C1 segment of cervical spinal cord (tissue), 14 donors: ENCODE measurements around the gene SREBF1.

ENCODE experiments used
- DNase-seq, 14 donors: peaks; one replicate each; lab custom pipeline; 2025; lab: John Stamatoyannopoulos, UW

Gene SREBF1

DNA sequence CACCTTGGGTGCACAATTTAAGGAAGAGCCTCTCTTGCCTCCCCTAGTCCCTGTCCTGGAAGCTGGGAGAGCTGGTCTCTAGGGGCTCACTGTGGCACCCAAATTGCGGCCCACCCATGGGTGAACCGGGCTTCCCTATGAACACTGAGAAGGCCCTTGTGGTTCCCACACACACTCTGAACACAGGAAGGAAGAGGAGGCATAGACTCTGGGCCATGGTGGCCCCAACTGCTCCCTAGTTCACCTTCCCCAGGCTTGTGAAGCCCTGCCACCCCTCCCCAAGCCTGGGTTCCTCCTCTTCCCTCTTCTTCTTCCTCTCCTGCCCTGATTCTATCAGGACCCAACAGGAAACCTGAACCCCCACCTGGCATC, 10.5 kb downstream of the SREBF1 start:
- DNase-seq = no peak

DNA sequence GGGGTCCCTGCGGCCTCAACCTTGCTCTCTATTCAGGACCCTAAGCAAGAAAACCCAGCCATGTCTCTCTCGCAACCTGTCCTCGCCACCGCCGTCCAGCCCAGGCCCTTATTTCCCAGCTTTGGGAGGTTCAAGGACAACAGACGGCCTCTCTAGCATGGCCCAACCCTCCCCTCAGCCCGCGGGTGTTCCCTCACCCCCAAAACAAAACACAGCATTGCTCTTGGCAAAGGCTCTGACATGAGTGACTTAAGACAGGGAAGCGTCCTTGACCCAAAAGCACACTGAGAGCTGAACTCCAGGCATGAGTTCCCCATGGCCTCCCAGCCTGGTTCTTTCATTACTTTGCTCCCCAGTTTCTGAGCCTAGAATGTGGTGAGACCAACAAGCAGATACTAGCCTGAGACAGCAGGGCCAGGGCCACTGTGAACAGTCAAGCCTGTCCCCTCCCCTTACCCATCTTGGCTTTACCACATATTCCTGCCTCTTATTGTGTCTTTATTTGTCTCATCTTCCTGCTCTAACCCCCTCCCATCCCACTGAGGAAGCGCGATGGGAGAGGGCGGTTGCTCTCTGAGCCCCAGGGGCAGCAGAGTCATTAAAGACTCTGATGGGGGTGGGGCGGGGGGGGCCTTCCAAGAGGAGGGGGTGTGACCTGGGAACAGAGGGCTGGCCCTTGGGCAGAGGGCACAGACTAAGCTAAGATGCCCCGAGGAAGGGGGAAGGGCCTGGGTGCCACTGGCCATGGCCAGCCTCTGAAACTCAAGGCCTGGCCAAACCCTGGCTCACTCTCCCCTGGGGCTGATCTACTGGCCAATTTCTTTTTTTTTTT, 11.8 kb downstream of the SREBF1 start:
- DNase-seq = peak in 1 of 14 donors; percentile 26

DNA sequence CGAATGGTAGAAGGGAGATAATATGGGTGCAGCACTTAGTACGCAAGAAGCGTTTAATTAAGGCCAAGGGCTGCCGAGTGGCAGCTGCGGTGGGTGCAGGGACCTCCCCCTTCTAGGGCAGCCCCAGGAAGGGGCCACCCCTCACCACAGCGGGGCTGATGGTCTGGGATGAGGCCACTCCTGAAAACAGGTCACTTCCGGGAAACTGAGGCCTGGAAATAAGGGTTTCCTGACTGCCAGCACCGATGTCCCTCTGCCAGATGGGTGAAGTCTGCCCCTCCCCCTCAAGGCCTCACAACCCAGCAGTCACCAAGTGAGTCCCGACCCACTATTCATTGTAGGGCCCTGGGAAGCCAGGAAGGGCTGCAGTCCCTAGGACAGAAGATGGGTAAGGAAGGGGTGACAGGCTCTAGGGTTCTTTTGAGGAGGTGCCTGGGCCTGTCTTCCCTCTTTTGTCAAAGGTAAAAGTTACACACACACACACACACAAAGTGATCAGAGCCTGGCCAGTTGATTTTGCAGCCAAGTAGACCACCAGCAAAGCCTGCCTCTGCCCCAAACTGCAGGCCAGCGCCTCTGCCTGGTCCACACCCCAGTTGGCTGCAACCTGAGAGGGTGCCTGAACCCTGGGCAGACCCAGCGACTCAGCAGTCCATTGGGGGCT, 12.5 kb downstream of the SREBF1 start:
- peak in 5 of 14 donors; percentile 29 to 68 (median 60) for DNase-seq

- peak in 13 of 14 donors; percentile 41 to 90 (median 78) for DNase-seq
Observed at GRCh38 chr17:17823433-17824118, 13.2 kb downstream of the SREBF1 start.

DNA sequence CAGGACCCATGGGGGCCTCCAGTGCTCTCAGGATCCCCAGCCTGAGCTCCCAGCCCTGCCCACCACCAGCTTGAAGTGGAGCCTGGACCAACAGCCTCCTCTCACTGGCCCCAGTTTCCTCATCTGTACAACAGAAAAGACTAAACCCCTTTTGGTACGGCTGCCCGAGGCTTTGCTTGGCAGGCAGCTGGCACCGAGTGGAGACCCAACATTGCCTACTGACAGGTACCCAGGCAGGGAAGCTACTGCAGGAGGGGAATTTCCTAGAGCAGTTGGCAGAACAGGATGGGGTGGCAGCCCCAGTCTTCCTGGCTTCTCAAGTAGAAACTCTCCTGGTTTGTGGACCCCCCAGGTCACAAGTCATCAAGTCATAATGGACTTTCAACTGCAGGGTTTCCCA, 14.2 kb downstream of the SREBF1 start:
- DNase-seq = no peak

GRCh38 chr17:17822189-17822588, 14.6 kb downstream of the SREBF1 start:
- peak in 12 of 14 donors; percentile 54 to 90 (median 82) for DNase-seq

DNA sequence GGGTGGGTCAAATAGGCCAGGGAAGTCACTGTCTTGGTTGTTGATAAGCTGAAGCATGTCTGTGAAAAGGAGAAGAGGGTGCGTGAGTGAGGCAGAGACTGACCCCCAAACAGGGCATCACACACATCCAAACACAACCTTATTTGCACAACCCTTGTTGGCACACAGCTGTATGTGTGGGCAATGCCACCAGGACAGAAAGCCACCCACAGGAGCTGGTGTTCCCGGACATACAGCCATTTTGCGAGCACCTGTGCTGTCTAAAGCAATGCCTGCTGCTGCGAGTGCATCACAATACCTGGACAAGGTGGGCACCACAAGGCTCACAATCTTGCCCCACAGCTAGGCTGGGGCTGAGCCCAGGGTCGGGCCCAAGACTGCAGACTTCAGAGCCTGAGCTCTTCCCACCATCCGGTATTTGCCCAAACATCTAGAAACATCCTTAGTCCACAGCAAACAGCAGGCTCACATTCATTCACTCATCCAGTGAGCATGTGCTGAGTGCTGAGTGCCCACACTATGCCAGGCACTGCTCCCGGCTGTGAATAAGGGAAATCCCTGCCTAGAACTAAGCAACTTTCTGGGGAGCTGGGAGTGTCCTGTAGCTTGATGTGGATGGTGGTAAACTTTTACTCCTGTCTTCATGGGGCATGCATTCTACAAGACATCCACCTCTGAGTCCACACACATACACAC, 16.2 kb downstream of the SREBF1 start:
- DNase-seq = no peak

GRCh38 chr17:17820046-17820445, 16.7 kb downstream of the SREBF1 start:
- no peak for DNase-seq

DNA sequence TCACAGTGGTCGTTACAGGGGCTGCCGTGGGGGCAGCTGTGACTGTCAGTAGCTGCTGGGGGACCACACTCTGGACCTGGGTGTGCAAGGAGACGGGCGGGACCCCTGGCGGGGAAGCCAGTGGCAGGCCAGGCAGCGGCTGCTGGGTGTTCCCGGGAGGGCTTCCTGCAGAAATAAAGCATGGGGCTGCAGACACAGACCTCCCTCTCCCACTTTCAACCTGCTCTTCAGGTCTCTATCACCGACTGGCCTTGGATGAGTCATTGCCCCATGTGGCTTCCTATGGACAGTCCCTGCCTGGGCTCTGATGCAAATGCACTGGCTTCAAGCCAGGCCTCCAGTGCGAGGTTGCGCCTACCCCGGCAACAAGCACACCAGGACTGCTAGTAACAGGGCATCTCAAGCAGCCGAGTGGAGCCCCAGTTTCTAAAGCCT, 17.2 kb downstream of the SREBF1 start:
- DNase-seq = peak in 9 of 14 donors; percentile 24 to 66 (median 42)

GRCh38 chr17:17819111-17819510, 17.7 kb downstream of the SREBF1 start:
- DNase-seq = no peak

DNA sequence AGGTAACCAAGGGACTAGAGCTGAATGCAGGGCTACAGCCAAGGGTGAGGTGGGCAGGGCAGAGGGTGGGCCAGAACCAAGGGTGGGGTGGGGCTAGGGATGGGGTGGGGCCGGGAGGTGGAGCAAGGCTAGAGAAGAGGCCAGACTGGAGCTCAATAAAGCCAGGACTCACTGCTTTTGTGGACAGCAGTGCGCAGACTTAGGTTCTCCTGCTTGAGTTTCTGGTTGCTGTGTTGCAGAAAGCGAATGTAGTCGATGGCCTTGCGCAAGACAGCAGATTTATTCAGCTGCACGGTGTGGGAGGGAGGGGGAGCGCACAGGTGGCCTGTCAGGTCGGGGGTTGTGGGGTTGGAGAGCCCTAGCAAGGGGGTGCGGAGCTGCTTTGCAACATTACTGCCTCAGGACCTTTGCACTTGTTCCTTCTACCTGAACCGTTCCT, 18.7 kb downstream of the SREBF1 start:
- DNase-seq = no peak

- no peak for DNase-seq
Observed at GRCh38 chr17:17817552-17817947, 19.2 kb downstream of the SREBF1 start.

GRCh38 chr17:17816831-17817551, 19.8 kb downstream of the SREBF1 start:
- peak in 3 of 14 donors; percentile 22 to 44 (median 37) for DNase-seq

DNA sequence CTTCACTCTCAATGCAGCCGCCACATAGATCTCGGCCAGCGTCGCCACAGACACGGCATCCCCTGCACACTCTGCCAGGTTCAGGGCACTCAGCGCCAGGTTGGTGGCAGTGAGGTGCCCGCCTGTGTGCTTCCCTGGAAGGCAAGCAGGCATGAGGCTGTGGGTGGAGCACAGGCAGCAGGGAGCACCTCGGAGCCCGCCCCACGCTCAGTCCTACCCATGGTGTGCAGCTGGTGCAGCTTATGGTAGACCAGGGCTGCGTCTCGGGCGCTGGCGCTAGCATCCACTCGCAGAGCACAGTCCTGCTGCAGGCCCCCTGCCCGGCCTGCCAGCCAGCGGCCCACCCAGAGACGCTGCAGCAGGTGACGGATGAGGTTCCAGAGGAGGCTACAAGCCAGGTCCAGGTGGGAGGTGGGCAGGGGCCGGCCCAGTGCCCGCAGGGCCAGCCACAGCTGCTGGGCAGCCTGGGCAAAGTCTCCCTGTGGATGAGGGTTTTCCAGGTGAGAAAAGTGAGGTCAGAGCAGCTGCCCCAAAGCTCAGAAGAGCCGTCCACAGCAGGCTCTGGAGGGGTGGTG, 20.5 kb downstream of the SREBF1 start:
- peak in 2 of 14 donors; percentile 44 to 51 for DNase-seq

DNA sequence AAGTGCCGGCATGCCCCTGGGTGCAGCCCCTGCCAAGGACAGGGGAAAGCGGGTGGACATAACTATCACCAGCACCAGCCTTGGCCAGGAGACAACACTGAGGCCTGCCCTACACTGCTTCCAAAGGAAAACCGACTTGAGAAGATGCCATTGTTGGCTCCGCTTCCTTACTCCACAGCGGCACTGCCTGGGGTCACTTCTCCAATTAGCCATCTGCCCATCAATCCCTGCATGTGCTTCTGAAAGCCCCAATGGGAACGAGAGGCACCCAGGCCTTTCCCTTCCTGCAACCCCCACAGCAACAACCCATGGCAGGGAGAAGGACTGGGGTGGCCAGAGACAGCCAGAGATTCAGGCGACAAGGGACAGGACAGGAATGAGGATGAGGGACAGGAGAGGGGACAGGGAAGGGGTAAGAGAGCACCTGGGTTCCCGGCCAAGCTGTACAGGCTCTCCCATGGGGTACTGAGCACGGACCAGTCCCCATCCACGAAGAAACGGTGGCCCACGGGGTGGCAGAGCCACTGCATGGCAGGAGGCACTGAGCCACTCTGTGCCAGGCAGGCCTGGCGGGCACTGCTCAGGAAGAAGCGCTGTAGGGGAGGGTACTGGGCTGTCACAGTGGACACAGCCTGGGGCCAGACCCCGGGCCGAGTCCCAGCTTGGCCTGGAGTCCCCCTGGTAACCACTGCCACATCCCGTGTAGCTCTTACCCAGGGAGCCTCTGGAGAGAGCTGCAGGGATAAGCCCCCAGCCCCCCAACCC, 21.2 kb downstream of the SREBF1 start:
- peak in 7 of 14 donors; percentile 34 to 64 (median 52) for DNase-seq

- DNase-seq = peak in 2 of 14 donors; percentile 44 to 69
Observed at GRCh38 chr17:17815062-17815406, 21.8 kb downstream of the SREBF1 start.

GRCh38 chr17:17814162-17815061, 22.4 kb downstream of the SREBF1 start:
- DNase-seq = peak in 1 of 14 donors; percentile 55

GRCh38 chr17:17813725-17814095, 23.1 kb downstream of the SREBF1 start:
- DNase-seq = no peak
